SH-SY5Y (cell line): ENCODE measurements around the gene UFD1.

Source experiments
- GATA2 ChIP-seq: IDR thresholded peaks from 2 replicates; pipeline ENCODE4 v1.6.1; 2011; ENCODE audit warnings: mild to moderate bottlenecking, low read depth, low read length
- GATA3 ChIP-seq: IDR thresholded peaks from 2 replicates; pipeline ENCODE4 v1.6.1; 2011; ENCODE audit warnings: low read depth, mild to moderate bottlenecking, low read length, moderate library complexity

DNA sequence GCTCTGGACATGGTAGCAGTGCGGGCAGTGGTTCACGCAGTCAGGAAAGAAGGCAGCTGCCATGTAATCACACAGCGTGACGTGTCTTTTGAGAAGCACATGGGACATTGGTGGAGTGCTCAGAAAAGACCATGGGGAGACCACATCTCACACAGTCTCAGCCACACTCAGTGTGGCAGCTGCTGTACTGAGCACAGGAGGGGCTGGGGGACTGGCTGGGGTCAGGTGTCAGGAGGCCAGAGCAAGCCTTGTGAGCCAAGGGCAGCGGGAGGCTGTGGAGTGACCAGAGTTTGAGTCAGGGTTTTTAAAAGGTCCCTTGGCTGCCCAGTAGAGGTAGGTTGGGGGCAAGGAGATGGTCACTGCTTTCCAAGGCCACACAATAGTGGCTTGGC is 26.7 kb upstream of the UFD1 start:
- no peak for TF ChIP-seq GATA3
- TF ChIP-seq GATA2, result no peak
